Karpas-422 (cell line): ENCODE measurements around the gene BNIP3. TPM values are rescaled to one million over a fixed set of nuclear protein-coding genes. Genes with fewer than 3 reads are reported as not detected.
A peak's percentile ranks its signal among the peaks of the same experiment; 100 is the strongest.
"Not testable (repeated sequence)": the region's sequence is repeated elsewhere in the genome, so short reads cannot be mapped to it uniquely, and the experiment has no call there.

Experiments
- DNase-seq: peaks from one replicate; pipeline ENCODE4 v3.0.0-alpha.2; 2015
- H2AFZ ChIP-seq: fragments of 200-600 bp; sonication (generic); 2 replicates; pipeline ENCODE4 v1.6.1; 2014; ENCODE audit warnings: antibody characterized with exemption, low read length, mixed read lengths
- H3K27ac ChIP-seq: fragments of 200-600 bp; sonication (generic); 2 replicates; pipeline ENCODE4 v1.5.1; 2014; ENCODE audit warnings: mild to moderate bottlenecking, low read length, moderate library complexity
- H3K27me3 ChIP-seq: fragments of 200-600 bp; sonication (generic); 2 replicates; pipeline ENCODE4 v1.6.1; 2014; ENCODE audit warnings: low read length, mixed read lengths
- H3K36me3 ChIP-seq: fragments of 200-600 bp; sonication (generic); 2 replicates; pipeline ENCODE4 v1.6.1; 2014; ENCODE audit warnings: low read length, mixed read lengths; ENCODE audit not compliant: insufficient read depth
- H3K4me1 ChIP-seq: fragments of 200-600 bp; sonication (generic); 2 replicates; pipeline ENCODE4 v1.6.1; 2014; ENCODE audit warnings: mild to moderate bottlenecking, low read length, mixed read lengths
- H3K4me2 ChIP-seq: fragments of 200-600 bp; sonication (generic); 2 replicates; pipeline ENCODE4 v1.6.1; 2014; ENCODE audit warnings: low read length, low read depth, mild to moderate bottlenecking; ENCODE audit not compliant: poor library complexity, severe bottlenecking
- H3K4me3 ChIP-seq: fragments of 200-600 bp; sonication (generic); 2 replicates; pipeline ENCODE4 v1.5.1; 2014; ENCODE audit warnings: mild to moderate bottlenecking, antibody characterized with exemption, low read length, mixed read lengths
- H3K79me2 ChIP-seq: fragments of 200-600 bp; sonication (generic); 2 replicates; pipeline ENCODE4 v1.6.1; 2014; ENCODE audit warnings: mild to moderate bottlenecking, low read length, mixed read lengths
- H3K9ac ChIP-seq: fragments of 200-600 bp; sonication (generic); 2 replicates; pipeline ENCODE4 v1.6.0; 2014; ENCODE audit warnings: low read length
- H3K9me2 ChIP-seq: fragments of 200-600 bp; sonication (generic), shearing (Covaris generic); replicated peaks from 2 replicates; pipeline ENCODE4 v1.6.0; 2014; ENCODE audit warnings: mild to moderate bottlenecking, low read length, moderate library complexity; ENCODE audit not compliant: insufficient read depth
- H3K9me3 ChIP-seq: fragments of 300-700, 200-600 bp; sonication (generic); 2 replicates; pipeline ENCODE4 v1.6.1; 2014; ENCODE audit warnings: low read length, mixed read lengths
- H4K20me1 ChIP-seq: fragments of 200-600 bp; sonication (generic); 2 replicates; pipeline ENCODE4 v1.6.1; 2014; ENCODE audit warnings: mild to moderate bottlenecking, antibody characterized with exemption, low read length, low read depth; ENCODE audit not compliant: insufficient read depth
- total RNA-seq: library from RNA; depleted of rRNA; stranded (reverse); fragments of >200 nt; shearing (Covaris generic); gene quantifications from 2 replicates; pipeline ENCODE4 v1.2.3, GENCODE V29; 2014; ENCODE audit warnings: low replicate concordance

Gene BNIP3
- total RNA-seq, 1 experiment from 2014 or later, result not detected

DNA sequence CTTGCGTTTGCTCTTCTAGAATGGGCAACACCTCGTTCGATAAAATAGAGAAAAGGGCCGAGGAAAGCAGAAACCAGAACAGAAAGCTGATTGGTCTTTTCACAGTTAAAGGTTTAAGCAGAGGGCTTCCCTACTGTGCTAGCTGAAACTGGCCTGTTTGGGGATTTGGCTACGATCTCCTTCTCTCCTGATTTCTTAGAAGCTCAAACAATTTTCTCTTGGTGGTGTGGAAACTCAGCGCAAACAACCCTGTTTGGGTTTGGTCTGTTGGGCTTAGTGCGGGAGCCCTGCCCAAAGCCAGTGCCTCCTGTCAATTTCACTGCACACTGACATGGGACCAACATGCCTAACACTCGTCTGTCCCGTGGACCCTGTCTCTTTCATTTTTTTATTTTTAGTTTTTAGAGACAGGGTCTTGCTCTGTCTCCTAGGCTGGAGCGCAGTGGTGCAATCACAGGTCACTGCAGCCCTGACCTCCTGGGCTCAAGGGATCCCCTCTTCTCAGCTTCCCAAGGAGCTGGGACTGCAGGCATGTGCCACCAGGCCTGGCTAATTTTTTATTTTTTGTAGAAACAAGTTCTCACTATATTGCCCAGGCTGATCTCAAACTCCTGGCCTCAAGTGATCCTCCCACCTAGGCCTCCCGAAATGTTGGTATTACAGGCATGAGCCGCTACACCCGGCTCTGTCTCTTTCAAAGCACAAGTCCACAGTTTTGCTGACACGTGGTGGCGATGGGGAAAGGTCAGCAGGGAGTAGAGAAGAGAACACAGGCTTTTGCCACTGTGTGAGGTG lies 16.5 kb upstream of the BNIP3 start:
- Histone ChIP-seq H4K20me1 (no peaks in the 10 kb centered on the region), H3K9me2 (no peaks in the 10 kb centered on the region), H3K4me1 (peaks cover 19% of the 10 kb centered on the region), H3K9ac (no peak overlapping the region), H3K4me3 (no peak overlapping the region), H3K79me2 (no peaks in the 10 kb centered on the region), H3K36me3 (no peaks in the 10 kb centered on the region), H3K27ac (no peak overlapping the region), H3K9me3 (no peaks in the 10 kb centered on the region), H3K27me3 (no peaks in the 10 kb centered on the region), H2AFZ (no peak overlapping the region), H3K4me2 (no peak overlapping the region)
- no peak for DNase-seq

DNA sequence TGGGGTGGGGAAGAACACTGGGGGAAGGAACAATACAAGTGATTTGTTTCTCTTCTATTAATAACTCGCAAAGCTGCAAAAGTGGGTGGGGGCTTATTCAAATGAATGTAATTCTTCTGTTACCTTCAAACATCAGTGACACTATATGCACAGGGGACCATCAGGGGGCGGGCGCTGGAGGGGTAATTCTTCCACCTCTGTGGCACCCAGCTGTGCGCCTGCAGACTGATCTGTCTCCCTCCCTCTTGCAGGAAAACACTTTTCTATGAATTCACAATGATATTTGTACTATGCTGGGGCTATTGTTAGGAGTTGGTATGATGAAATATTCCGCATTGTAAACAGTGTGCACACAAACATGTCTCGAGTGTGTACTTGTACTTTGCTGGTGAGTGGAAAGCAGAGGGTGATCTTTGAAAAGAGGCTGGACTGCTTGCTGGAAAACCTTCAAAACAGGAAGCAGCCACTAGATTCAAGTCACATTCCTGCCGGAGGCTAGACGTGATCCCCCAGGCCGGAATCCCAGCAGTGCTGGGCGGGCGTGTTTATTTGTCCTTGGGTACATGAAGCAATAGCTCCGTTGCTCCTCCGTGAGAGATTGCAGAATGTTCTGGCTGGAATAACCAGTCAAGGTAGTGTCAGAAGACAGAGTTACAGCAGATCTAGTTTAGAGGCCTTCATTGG lies 15.8 kb upstream of the BNIP3 start:
- Histone ChIP-seq H3K9ac (no peak overlapping the region), H3K79me2 (no peaks in the 10 kb centered on the region), H3K4me3 (no peak overlapping the region), H3K36me3 (no peaks in the 10 kb centered on the region), H3K27me3 (no peaks in the 10 kb centered on the region), H3K9me2 (no peaks in the 10 kb centered on the region), H3K9me3 (no peaks in the 10 kb centered on the region), H3K27ac (no peak overlapping the region), H2AFZ (no peak overlapping the region), H3K4me1 (peaks cover 19% of the 10 kb centered on the region), H3K4me2 (peak overlapping the region; percentile 35), H4K20me1 (no peaks in the 10 kb centered on the region)
- no peak for DNase-seq

DNA sequence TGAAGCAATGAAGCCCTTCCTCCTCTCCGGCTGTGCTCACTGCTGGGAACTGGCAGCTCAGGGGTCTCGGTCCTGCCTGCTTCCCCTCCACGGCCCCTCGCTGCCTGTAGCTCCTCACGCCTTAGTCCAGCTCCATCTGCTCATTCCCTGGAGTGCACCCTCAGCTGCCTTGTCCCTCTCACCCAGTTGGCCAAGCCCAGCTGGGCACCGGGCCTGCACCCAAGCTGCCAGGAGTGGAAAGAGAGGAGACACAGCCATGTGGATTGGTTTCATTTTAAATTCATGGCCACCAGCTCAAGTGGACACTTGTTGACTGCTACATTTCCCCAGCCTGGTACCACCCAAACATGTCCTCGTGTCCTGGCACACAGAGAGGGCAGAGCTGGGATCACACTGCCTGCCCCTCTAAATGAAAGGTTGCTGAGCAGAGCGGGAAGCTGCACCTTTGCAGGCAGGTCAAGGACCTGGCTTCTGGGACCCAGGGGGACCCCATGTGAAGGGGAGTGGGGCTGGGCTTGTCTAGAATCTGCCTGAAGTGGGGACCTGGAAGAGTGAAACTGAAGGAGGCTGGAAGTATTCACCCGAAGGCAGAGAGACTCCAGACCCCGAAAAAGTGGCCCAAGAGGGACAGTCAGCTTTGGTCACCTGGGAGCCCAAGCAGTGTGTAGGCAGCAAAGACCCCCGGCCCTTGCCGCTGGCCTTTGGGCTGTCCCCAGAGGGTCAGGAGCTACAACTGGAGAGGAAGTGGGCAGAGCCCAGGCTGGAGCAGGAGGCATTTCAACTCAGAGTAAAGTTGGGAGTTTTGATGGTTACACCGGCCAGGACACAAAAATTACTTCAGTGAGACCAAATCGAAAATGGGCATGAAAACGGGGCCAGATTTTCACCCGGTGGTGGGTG lies 15.0 kb upstream of the BNIP3 start:
- Histone ChIP-seq H3K9me2 (no peaks in the 10 kb centered on the region), H3K4me2 (peak overlapping the region; percentile 35)

DNA sequence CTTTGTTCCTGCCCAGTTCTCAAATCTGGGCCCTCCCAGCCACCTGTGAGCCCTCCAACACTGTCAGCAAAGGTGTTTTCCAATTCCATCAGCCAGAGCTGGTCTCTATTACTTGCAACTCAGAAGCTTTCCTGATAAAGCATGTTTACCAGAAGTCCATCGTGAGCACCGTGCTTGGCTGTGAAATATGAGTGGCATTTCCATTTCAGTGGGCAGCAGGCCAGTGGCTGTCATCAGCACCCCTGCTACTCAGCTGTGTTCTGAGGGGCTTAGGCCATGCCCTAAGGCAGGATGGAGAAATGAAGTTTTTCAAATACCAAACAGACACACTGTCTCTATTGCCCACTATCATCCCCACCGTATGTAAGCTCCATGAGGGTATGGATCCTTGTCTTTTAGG lies 12.7 kb upstream of the BNIP3 start:
- Histone ChIP-seq H4K20me1 (no peaks in the 10 kb centered on the region), H3K4me3 (no peak overlapping the region), H2AFZ (no peak overlapping the region), H3K27ac (no peak overlapping the region), H3K9me3 (no peaks in the 10 kb centered on the region), H3K4me1 (peaks cover 11% of the 10 kb centered on the region), H3K27me3 (no peaks in the 10 kb centered on the region), H3K36me3 (no peaks in the 10 kb centered on the region), H3K9ac (no peak overlapping the region), H3K9me2 (no peaks in the 10 kb centered on the region), H3K4me2 (no peak overlapping the region), H3K79me2 (no peaks in the 10 kb centered on the region)
- no peak for DNase-seq

More for the DNA sequence above, 15.0 kb upstream of the BNIP3 start:
- Histone ChIP-seq H3K36me3 (no peaks in the 10 kb centered on the region), H3K9me3 (no peaks in the 10 kb centered on the region), H3K27me3 (no peaks in the 10 kb centered on the region), H3K27ac (no peak overlapping the region), H3K4me1 (peaks cover 17% of the 10 kb centered on the region), H3K79me2 (no peaks in the 10 kb centered on the region), H4K20me1 (no peaks in the 10 kb centered on the region), H3K4me3 (no peak overlapping the region), H3K9ac (no peak overlapping the region), H2AFZ (no peak overlapping the region)
- DNase-seq, result no peak

DNA sequence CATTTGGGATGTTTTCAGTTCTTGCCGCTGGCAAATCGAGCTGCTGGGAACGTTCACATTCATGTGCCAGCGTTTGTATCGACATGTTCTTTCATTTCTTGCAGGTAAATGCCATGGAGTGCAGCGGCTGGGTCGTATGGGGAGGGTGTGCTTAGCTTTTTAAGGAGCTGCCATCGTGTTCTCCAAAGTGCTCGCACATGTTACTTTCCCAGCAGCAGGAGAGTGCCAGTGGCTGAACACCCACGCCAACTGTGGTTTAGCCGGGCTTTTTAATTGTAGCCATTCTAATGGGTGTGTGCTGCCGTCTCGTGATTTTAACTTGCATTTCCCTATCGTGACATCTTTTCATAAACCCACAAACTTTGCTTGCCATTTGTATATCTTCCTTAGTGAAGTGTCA lies 11.6 kb upstream of the BNIP3 start:
- Histone ChIP-seq H3K9ac (no peak overlapping the region), H3K36me3 (no peaks in the 10 kb centered on the region), H4K20me1 (no peaks in the 10 kb centered on the region), H3K4me1 (peaks cover 11% of the 10 kb centered on the region), H3K9me3 (no peaks in the 10 kb centered on the region), H3K4me2 (no peak overlapping the region), H3K27ac (no peak overlapping the region), H3K4me3 (no peak overlapping the region), H3K79me2 (no peaks in the 10 kb centered on the region), H3K9me2 (no peaks in the 10 kb centered on the region), H3K27me3 (no peaks in the 10 kb centered on the region), H2AFZ (no peak overlapping the region)
- DNase-seq, result no peak

DNA sequence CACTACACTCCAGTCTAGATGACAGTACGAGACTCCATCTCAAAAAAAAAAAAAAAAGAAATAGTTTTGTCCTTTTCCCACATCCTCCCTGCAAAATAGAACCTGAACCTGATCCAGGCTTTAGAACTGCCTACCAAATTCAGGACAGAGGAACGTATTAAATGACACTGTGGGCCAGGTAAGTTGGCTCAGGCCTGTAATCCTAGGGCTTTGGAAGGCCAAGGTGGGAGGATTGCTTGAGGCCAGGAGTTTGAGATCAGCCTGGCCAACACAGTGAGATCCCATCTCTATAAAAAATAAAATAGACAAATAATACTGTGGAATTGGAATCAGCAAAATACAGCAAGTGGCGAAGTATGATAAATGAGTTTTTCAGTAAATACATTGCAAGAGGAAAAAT lies 10.0 kb upstream of the BNIP3 start:
- Histone ChIP-seq H3K9ac (no peak overlapping the region), H3K4me1 (peaks cover under 1% of the 10 kb centered on the region; the same call in 1 of the 2 replicates), H4K20me1 (no peaks in the 10 kb centered on the region), H2AFZ (no peak overlapping the region), H3K4me2 (no peak overlapping the region), H3K79me2 (no peaks in the 10 kb centered on the region), H3K9me3 (no peaks in the 10 kb centered on the region), H3K27me3 (no peaks in the 10 kb centered on the region), H3K9me2 (no peaks in the 10 kb centered on the region), H3K27ac (no peak overlapping the region), H3K4me3 (no peak overlapping the region), H3K36me3 (no peaks in the 10 kb centered on the region)
- DNase-seq, result no peak

DNA sequence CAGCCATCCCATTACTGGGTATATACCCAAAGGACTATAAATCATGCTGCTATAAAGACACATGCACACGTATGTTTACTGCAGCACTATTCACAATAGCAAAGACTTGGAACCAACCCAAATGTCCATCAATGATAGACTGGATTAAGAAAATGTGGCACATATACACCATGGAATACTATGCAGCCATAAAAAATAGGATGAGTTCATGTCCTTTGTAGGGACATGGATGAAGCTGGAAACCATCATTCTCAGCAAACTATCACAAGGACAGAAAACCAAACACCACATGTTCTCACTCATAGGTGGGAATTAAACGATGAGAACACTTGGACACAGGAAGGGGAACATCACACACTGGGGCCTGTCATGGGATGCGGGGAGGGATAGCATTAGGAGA lies 6.1 kb upstream of the BNIP3 start:
- not testable (repeated sequence) for H2AFZ ChIP-seq, H3K9me2 ChIP-seq, H3K4me2 ChIP-seq, DNase-seq, H3K9ac ChIP-seq, H4K20me1 ChIP-seq, H3K4me3 ChIP-seq, H3K79me2 ChIP-seq, H3K4me1 ChIP-seq, H3K9me3 ChIP-seq, H3K36me3 ChIP-seq, H3K27me3 ChIP-seq, H3K27ac ChIP-seq

DNA sequence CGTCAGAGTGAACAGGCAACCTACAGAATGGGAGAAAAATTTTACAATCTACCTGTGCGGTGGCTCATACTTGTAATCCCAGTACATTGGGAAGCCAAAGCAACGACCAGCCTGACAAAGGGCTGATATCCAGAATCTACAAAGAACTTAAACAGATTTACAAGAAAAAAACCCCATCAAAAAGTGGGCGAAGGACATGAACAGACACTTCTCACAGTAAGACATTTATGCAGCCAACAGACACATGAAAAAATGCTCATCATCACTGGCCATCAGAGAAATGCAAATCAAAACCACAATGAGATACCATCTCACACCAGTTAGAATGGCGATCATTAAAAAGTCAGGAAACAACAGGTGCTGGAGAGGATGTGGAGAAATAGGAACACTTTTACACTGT lies 5.6 kb upstream of the BNIP3 start:
- H3K9ac ChIP-seq, H3K4me2 ChIP-seq, H3K4me1 ChIP-seq, H3K9me2 ChIP-seq, H3K27me3 ChIP-seq, H2AFZ ChIP-seq, H3K79me2 ChIP-seq, H3K27ac ChIP-seq, H3K36me3 ChIP-seq, H4K20me1 ChIP-seq, DNase-seq, H3K9me3 ChIP-seq, H3K4me3 ChIP-seq: not testable (repeated sequence)
